GM21515 (cell line): ENCODE data around the gene THAP7.
A peak's percentile ranks its signal among the peaks of the same experiment; 100 is the strongest.
"Not testable (repeated sequence)": the region's sequence is repeated elsewhere in the genome, so short reads cannot be mapped to it uniquely, and the experiment has no call there.

Experiments used
- ATAC-seq: cut with Tn5 transposase; IDR thresholded peaks from one replicate; pipeline ENCODE4 v1.9.1; 2021; ENCODE audit not compliant: unreplicated experiment

THAP7 gene, protein sequence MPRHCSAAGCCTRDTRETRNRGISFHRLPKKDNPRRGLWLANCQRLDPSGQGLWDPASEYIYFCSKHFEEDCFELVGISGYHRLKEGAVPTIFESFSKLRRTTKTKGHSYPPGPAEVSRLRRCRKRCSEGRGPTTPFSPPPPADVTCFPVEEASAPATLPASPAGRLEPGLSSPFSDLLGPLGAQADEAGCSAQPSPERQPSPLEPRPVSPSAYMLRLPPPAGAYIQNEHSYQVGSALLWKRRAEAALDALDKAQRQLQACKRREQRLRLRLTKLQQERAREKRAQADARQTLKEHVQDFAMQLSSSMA

GRCh38 chr22:21001601-21002325, at the start of gene THAP7:
TSS of gene THAP7 (minus strand) at chr22:21002118. CDS start at chr22:21001911, 207 bp downstream.
- peak; percentile 74 for ATAC-seq

- no peak for ATAC-seq
Observed at GRCh38 chr22:21051145-21051830, 49.4 kb upstream of the THAP7 start.

DNA sequence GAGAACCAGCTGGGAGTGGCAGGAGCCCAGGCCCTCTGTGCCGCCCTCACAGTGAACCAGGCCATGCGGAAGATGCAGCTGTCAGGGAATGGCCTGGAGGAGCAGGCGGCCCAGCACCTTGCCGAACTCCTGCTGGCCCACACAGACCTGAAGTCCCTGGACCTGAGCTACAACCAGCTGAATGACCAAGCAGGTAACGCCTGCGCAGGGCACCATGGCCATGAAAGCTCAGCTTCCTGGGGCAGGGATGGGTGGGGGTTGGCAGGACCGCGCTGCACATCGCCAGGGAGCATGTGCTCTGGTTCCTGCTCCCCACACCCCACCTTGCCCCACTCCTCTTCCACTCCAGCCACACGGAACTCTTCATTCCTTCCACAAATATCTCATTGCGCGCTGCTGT, 47.0 kb upstream of the THAP7 start:
- ATAC-seq: not testable (repeated sequence)

- not testable (repeated sequence) for ATAC-seq
Observed at GRCh38 chr22:21048448-21048847, 46.5 kb upstream of the THAP7 start.

GRCh38 chr22:21047730-21048129, 45.8 kb upstream of the THAP7 start:
- no peak for ATAC-seq

DNA sequence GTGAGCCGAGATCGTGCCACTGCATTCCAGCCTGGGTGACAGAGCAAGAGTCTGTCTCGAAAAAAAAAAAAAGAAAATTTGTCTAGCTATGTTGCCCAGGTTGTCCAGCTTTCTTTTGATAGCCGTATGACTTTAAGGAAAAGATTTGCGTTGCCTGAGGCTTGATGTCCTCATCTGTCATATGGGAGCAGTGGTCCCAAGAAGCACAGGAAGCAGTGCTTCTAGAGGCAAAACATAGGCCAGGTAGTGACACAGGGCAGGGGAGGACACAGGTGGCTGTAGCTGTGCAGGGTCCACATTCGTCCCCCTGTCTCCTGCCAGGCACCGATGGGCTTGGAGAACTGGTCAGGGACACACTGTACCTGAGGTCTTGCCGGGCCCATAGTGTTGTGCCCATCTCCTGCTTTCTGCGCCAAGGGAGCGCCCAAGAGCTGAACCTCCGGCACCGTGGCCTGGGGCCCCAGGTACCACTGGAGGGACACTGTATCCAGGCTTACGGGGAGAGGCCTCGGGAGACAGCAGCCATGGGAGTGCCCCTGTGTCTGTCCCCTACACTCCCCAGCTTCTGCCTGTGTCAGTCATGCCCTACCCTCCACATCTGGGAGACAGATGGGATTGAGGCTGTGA, 45.2 kb upstream of the THAP7 start:
- no peak for ATAC-seq

DNA sequence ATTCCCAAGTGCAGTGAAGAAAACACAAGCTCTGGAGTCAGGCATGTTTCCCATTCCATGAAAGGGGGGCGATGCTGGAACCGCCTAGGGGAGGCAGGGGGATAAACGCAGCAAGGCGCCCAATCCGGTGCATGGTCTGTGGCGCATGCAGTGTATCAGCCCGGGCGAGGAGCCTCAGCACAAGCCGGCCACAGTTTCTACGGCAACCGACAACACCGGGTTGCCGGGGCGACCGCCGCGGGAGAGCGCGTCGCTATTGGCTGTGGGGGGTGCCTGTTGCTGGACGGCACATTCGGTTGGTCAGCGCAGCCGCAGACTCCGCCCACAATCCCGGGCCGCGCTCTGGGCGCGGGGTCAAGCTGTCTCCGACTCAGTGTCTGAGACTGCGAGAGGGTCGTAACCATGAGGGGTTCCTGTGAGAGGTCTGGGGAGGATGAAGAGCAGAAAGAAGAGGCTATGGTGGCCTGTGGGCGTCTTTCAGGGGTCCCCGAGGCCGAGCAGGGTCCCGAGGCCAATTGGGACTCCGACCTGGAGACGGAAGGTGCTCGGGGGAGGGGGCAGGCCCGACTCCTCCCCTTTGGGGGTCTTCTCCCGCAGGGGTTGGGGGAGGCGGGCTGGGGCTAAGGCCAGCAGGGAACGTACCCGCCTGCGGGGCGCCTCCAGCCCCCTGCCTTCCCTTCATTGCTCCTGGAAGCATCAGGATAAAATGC, 43.8 kb upstream of the THAP7 start, which contains the start of gene LRRC74B:
TSS of gene LRRC74B (plus strand) at position 362 of the 710 bp plus-strand sequence. CDS start at position 403, 41 bp downstream.
- peak; percentile 73 for ATAC-seq

DNA sequence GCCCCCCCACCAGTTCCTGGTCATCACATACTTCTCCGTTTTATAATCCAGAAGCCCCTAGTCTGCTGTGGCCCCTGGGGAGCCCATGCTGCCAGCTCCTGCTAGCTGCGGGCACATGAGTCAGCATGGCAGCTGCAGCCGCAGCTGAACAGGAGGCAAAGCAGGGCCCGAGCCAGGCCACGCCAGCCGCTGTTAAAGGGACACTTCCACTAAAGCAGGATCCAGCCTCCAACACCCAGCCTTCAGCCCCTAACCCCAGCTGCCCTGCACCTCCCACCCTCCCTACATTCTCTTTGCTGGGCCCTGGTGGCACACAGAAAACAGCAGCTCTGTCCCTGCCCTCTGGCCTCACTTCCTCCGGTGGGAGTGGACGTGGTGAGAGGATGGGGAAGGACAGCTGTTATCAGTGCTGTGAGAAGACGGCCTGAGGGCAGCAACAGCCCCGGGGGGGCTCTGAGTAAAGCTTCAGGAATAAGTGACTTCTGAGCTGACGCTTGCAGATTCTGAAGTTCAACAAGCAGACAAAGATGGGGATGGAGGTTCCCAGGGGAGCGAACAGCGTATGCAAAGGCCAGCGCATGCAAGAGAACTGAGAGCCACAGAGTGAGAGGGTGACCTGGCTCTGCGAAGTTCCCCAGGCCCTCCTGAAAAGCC, 43.1 kb upstream of the THAP7 start:
- no peak for ATAC-seq

- ATAC-seq: no peak
Observed at GRCh38 chr22:21043860-21044535, 42.1 kb upstream of the THAP7 start.

DNA sequence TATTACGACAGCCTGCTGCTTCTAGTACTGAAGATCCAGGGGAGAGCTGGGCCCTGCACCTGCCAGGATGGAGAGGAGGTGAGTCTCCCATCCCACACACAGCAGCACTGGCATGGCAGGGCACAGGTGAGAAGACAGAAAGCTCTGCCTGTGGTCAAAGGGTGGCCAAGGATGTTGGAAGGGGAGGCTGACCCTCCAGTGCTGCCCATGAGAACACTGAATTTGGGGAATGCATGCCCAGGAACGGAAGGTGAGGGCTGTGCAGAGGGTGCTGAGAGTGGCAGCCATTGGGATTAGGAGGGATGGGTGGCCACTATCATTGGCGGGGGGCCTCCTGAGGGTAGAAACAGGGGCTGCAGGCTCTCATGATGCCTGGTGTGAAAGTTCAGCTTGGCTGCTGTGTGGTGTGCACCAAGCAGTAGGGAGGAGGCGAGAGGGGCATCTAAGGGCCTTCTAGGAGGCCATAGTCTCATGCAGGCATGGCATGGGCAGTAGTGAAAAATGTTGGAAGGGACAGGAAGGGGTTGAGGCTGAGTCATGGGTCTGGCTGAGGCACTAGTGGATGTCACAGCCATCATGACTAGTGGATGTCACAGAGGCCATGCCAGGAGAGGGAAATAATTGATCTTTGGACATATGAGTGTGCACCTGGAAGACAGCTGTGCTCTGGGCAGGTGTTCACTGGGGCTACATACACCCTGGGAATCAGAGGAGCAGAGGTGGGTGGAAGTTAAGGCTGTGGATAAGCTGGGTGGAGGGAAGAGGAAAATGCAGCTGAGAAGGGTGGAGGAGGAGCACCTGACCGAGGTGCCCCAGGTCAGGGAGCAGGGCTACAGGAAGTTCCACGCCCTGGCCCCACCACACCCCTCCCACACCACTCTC, 41.3 kb upstream of the THAP7 start:
- no peak for ATAC-seq

- no peak for ATAC-seq
Observed at GRCh38 chr22:21041937-21042336, 40.0 kb upstream of the THAP7 start.

DNA sequence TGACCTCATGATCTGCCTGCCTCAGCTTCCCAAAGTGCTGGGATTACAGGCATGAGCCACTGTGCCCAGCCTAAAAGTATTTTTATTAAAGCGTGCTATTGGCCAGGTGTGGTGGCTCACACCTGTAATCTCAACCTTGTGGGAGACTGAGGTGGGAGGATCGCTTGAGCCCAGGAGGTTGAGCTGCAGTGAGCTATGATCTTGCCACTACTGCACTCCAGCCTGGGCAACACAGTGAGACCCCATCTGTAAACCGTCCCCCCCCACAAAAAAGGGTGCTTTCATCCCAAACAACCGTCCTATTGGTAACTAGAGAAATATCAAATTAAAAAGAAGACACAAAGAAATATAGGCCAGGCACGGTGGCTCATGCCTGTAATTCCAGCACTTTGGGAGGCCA, 37.2 kb upstream of the THAP7 start:
- not testable (repeated sequence) for ATAC-seq

DNA sequence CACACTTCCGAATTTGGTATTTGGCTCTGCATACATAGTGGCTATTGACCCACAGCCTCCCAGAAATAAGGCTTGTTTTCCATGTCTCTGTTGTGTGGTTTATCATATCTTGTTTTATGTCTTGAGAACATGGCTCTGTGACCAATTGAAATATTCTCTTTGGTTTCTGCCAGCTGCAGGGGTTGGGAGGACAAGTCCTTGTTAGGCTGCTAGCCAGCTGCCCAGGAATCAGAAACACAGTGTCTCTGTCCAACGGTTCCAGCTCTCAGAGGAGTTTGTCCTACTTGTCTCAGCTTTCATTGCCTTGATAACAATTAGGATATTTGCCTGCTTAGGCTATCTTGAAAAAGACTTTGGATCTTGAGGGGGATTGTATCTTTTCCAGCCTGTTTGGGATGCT, 36.5 kb upstream of the THAP7 start:
- no peak for ATAC-seq

DNA sequence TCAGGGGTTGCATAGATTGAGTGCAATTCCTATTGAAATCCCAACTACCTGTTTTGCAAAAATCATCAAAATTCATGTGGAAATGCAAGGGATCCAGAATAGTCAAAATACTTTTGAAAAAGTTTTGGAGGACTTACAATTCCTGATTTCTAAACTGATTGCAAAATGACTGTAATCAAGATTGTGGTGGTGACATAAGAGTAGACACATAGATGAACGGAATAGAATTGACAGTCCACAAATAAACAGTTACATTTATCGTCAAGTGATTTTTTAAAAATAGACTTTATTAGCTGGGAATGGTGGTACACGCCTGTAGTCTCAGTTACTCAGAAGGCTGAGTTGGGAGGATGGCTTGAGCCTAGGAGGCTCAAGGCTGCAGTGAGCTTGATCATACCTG, 33.1 kb upstream of the THAP7 start:
- ATAC-seq: no peak

DNA sequence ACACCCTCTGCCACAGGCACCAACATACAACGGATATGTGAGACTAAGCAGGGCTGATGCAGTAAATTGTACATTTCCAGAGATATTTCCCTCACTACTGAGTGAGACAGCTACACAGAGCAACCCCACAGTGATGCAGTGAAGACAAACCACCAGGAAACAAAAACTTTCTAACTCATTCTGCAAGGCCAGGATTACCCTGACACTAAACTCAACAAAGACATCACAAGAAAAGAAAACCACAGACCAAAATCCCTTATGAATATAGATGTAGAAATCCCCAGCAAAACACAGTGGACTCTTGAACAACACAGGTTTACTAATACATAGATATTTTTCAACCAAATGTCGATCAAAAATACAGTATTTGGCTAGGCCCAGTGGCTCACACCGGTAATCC, 32.0 kb upstream of the THAP7 start:
- ATAC-seq: no peak

GRCh38 chr22:21032868-21033688, 31.2 kb upstream of the THAP7 start:
- no peak for ATAC-seq

- no peak for ATAC-seq
Observed at GRCh38 chr22:21032037-21032867, 30.3 kb upstream of the THAP7 start, which contains the start of gene SLC7A4. TSS of gene SLC7A4 (minus strand) at chr22:21032561. CDS start at chr22:21031812, 749 bp downstream.
